WTC11 (cell line): ENCODE measurements around the gene APBA3. TPM values are rescaled to one million over a fixed set of nuclear protein-coding genes. Genes with fewer than 3 reads are reported as not detected.

ENCODE experiments used
- ATAC-seq: fragments of 200-7000 bp; cut with Tn5 transposase; 2 replicates; pipeline ENCODE4 v1.10.0; 2021; ENCODE audit warnings: mild to moderate bottlenecking, moderate library complexity
- CTCF ChIA-PET: fragments of 300-600 bp; sonication (Branson Sonifier 250); formaldehyde crosslinking; loops from one replicate; lab custom pipeline; 2021; ENCODE audit warnings: antibody characterized with exemption; lab: Charles Lee
- POLR2A ChIA-PET: fragments of 350-600 bp; sonication (Branson Sonifier 250); formaldehyde crosslinking; loops from one replicate; lab custom pipeline; 2021; ENCODE audit warnings: antibody characterized with exemption; lab: Charles Lee
- DNase-seq: peaks from one replicate; pipeline ENCODE4 v3.0.0; 2021; ENCODE audit warnings: low spot score
- H3K27ac Mint-ChIP-seq: 2 replicates; pipeline ENCODE4 v1.8.0; 2021; ENCODE audit warnings: mixed read lengths
- H3K27me3 Mint-ChIP-seq: 2 replicates; pipeline ENCODE4 v1.8.0; 2021; ENCODE audit warnings: low read depth, mild to moderate bottlenecking, moderate library complexity, mixed read lengths
- H3K36me3 Mint-ChIP-seq: 2 replicates; pipeline ENCODE4 v1.8.0; 2021; ENCODE audit warnings: mixed read lengths
- H3K4me1 Mint-ChIP-seq: 2 replicates; pipeline ENCODE4 v1.8.0; 2022; ENCODE audit warnings: mixed read lengths
- H3K4me3 Mint-ChIP-seq: 2 replicates; pipeline ENCODE4 v1.8.0; 2021; ENCODE audit warnings: mild to moderate bottlenecking, moderate library complexity, mixed read lengths
- H3K9me3 Mint-ChIP-seq: 2 replicates; pipeline ENCODE4 v1.8.0; 2021; ENCODE audit warnings: mixed read lengths
- AR ChIP-seq: fragments of 250-450 bp; sonication (Bioruptor Pico); IDR thresholded peaks from 2 replicates; pipeline ENCODE4 v1.9.0; 2021; ENCODE audit warnings: mild to moderate bottlenecking
- CREM ChIP-seq: sonication (generic); formaldehyde crosslinking; IDR thresholded peaks from 2 replicates; pipeline ENCODE4 v1.8.1; 2022; ENCODE audit warnings: mild to moderate bottlenecking, missing genetic modification reagents, moderate library complexity
- E2F4 ChIP-seq: sonication (generic); formaldehyde crosslinking; IDR thresholded peaks from 2 replicates; pipeline ENCODE4 v1.8.1; 2022; ENCODE audit warnings: low read depth, mild to moderate bottlenecking, moderate library complexity, missing genetic modification reagents, borderline replicate concordance
- FOXP4 ChIP-seq: sonication (generic); formaldehyde crosslinking; IDR thresholded peaks from 2 replicates; pipeline ENCODE4 v1.8.0; 2022; ENCODE audit warnings: mild to moderate bottlenecking, missing genetic modification reagents
- HMGA2 ChIP-seq: fragments of 250-450 bp; sonication (Bioruptor Pico); IDR thresholded peaks from 2 replicates; pipeline ENCODE4 v1.4.0; 2021; ENCODE audit warnings: mild to moderate bottlenecking, moderate library complexity
- IRF2 ChIP-seq: sonication (generic); formaldehyde crosslinking; IDR thresholded peaks from 2 replicates; pipeline ENCODE4 v1.8.0; 2022; ENCODE audit warnings: low read depth, missing genetic modification reagents, borderline replicate concordance
- NFATC4 ChIP-seq: fragments of 250-450 bp; sonication (Bioruptor Pico); IDR thresholded peaks from 2 replicates; pipeline ENCODE4 v1.9.0; 2021; ENCODE audit warnings: mild to moderate bottlenecking
- RELA ChIP-seq: sonication (generic); formaldehyde crosslinking; IDR thresholded peaks from 2 replicates; pipeline ENCODE4 v1.8.1; 2022; ENCODE audit warnings: missing genetic modification reagents, mild to moderate bottlenecking, borderline replicate concordance
- STAT6 ChIP-seq: sonication (generic); formaldehyde crosslinking; conservative IDR thresholded peaks from 2 replicates; pipeline ENCODE4 v1.8.1; 2023; ENCODE audit warnings: mild to moderate bottlenecking, low read depth, missing genetic modification reagents, moderate library complexity
- ZNF219 ChIP-seq: sonication (generic); formaldehyde crosslinking; IDR thresholded peaks from 2 replicates; pipeline ENCODE4 v1.8.0; 2023; ENCODE audit warnings: missing genetic modification reagents, mild to moderate bottlenecking, borderline replicate concordance
- ZNF263 ChIP-seq: sonication (generic); formaldehyde crosslinking; IDR thresholded peaks from 2 replicates; pipeline ENCODE4 v1.8.1; 2022; ENCODE audit warnings: low read depth, mild to moderate bottlenecking, moderate library complexity, missing genetic modification reagents
- ZNF317 ChIP-seq: sonication (generic); formaldehyde crosslinking; IDR thresholded peaks from 2 replicates; pipeline ENCODE4 v1.8.1; 2023; ENCODE audit warnings: low read depth, mild to moderate bottlenecking, moderate library complexity, missing genetic modification reagents, borderline replicate concordance
- ZSCAN18 ChIP-seq: fragments of 250-450 bp; sonication (Bioruptor Pico); IDR thresholded peaks from 2 replicates; pipeline ENCODE4 v2.1.2; 2022; ENCODE audit warnings: mild to moderate bottlenecking, moderate library complexity
- total RNA-seq: library from RNA; stranded (reverse); gene quantifications from 3 replicates; pipeline ENCODE4 v1.2.3, GENCODE V29; 2021

APBA3 gene
- total RNA-seq, 1 experiment from 2014 or later: 27.5 TPM

GRCh38 chr19:3770136-3770999 lies 8.9 kb upstream of the APBA3 start (continued):
- TF ChIP-seq RELA (CRISPR knock-in tag) (no peak), E2F4 (CRISPR knock-in tag) (no peak), ZNF317 (CRISPR knock-in tag) (no peak), CREM (CRISPR knock-in tag) (no peak), NFATC4 (CRISPR knock-in tag) (no peak), ZNF219 (CRISPR knock-in tag) (no peak), STAT6 (CRISPR knock-in tag) (no peak), HMGA2 (no peak)

GRCh38 chr19:3769494-3769893 lies 8.0 kb upstream of the APBA3 start:
- DNase-seq (no peak), ATAC-seq (peak; percentile 23; the same call in 1 of the 2 replicates)
- peaks cover 5% of the 10 kb centered on the region for H3K4me1 Mint-ChIP-seq
- no peaks in the 10 kb centered on the region for H3K27me3 Mint-ChIP-seq
- H3K4me3 Mint-ChIP-seq: no peak overlapping the region
- no peak overlapping the region for H3K27ac Mint-ChIP-seq
- H3K9me3 Mint-ChIP-seq: no peaks in the 10 kb centered on the region
- H3K36me3 Mint-ChIP-seq: peaks cover 5% of the 10 kb centered on the region
- POLR2A ChIA-PET: no interaction called here
- CTCF ChIA-PET: interaction anchor here (0.6 to 2.7 kb wide), 3 partner anchors 16 to 79 kb away, joined by 3 to 9 read pairs (median 3); no protein-coding TSS in a partner anchor
- TF ChIP-seq IRF2 (no peak), ZNF263 (CRISPR knock-in tag) (no peak), ZSCAN18 (no peak), NFATC4 (CRISPR knock-in tag) (no peak), AR (CRISPR knock-in tag) (no peak), ZNF317 (CRISPR knock-in tag) (no peak), FOXP4 (CRISPR knock-in tag) (no peak)
